ENCODE data around the gene SATB2.

Gene SATB2

DNA sequence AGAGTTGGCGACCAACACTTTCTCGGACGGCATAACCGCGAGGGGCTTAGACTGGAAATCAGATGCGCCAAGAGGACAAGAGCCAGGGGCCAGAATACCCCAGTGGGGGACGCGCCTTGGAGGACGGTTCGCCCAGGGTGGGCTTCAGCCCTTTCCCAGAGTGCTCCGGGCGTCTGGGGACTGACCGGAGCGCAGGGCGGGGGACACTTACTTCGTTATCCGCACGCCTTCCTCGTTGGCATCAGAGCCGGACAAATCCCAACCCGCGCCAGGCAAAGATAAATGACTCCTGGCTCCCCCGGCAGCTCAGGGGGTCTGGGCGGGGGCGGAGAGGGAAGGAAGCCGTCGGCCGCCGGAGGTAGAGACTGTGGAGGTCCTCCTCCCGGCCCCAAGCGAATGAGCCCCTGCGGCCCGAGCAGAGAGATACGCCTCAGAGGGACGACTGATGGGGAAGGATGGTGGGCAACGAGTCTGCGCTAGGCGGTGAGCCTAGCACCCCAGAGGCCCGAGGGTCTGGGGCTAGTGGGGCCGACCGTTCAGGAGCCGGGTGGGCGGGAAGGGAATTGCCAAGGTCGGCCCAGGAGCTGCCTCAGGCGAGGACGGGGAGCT, 4.7 kb upstream of the SATB2 start:
- POLR2A ChIA-PET = interaction anchor here (0.6 to 1.6 kb wide), 2 partner anchors 10 to 120 kb away, joined by 3 to 5 read pairs; no protein-coding TSS in a partner anchor

DNA sequence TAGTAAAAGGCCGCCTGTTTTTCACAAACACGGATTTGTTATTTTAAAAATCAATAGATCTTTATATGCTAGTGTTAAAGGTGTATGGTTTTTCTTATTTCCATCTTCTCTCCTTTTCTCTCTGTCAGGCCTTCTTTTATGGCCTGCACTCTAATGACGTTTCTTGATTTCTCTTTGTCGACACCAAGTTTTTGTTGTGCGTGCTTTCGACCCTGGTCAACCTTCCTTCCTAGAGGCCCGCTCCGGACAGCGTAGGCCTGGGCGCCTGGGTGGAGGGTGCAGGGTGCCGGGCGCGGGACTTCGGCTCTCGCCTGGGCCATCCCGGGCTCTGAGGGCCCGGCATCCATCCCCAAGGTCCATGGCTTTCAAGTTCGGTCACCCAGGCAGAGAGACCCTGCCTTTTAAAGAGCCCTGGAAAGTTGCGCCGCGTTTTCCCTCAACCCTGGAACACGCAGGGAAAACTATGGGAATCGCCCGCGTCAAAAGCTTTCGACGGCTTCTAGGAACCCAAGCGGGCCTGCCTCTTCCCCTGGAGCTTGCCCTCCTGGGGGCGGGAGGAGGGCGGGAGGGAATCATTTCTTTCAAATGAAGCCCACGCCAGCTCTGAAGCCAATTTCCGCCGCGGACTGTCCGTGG, 4.1 kb upstream of the SATB2 start:
- Histone ChIP-seq H3K9me3 (ENCODE audit: control insufficient read depth, insufficient read depth, low read depth, low read length) (no peaks in the 10 kb centered on the region), H3K4me3 (ENCODE audit: low read depth, low read length) (no peak overlapping the region), H3K27ac (ENCODE audit: extremely low read depth, low read depth, low read length) (no peak overlapping the region), H3K36me3 (ENCODE audit: control insufficient read depth in 2 of 2, insufficient read depth in 1 of 2, low read length in 2 of 2) (no peaks in the 10 kb centered on the region), H3K4me1 (ENCODE audit: control insufficient read depth, insufficient read depth, low read length) (peaks cover 4% of the 10 kb centered on the region; the same call in 1 of the 2 replicates)
- ChIA-PET CTCF (interaction anchor here (1.4 to 1.5 kb wide), 2 partner anchors 10 to 498 kb away, joined by 4 to 10 read pairs; no protein-coding TSS in a partner anchor), POLR2A (interaction anchor here (1.6 kb wide), 1 partner anchor 9 kb away, joined by 5 read pairs; no protein-coding TSS in a partner anchor)
- TF ChIP-seq ZNF560 (tag by site-specific recombination; IDR thresholded peaks at IDR 0.05; ENCODE audit: borderline replicate concordance) = no peak
- TF ChIP-seq ZNF157 (tag by site-specific recombination; IDR thresholded peaks at IDR 0.05) = no peak
- TF ChIP-seq ZEB2 (tag by site-specific recombination; IDR thresholded peaks at IDR 0.05) = no peak
- no peak for TF ChIP-seq ZNF146 (tag by site-specific recombination; IDR thresholded peaks at IDR 0.05)
- TF ChIP-seq, protein P1, sequence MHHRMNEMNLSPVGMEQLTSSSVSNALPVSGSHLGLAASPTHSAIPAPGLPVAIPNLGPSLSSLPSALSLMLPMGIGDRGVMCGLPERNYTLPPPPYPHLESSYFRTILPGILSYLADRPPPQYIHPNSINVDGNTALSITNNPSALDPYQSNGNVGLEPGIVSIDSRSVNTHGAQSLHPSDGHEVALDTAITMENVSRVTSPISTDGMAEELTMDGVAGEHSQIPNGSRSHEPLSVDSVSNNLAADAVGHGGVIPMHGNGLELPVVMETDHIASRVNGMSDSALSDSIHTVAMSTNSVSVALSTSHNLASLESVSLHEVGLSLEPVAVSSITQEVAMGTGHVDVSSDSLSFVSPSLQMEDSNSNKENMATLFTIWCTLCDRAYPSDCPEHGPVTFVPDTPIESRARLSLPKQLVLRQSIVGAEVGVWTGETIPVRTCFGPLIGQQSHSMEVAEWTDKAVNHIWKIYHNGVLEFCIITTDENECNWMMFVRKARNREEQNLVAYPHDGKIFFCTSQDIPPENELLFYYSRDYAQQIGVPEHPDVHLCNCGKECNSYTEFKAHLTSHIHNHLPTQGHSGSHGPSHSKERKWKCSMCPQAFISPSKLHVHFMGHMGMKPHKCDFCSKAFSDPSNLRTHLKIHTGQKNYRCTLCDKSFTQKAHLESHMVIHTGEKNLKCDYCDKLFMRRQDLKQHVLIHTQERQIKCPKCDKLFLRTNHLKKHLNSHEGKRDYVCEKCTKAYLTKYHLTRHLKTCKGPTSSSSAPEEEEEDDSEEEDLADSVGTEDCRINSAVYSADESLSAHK (tag by site-specific recombination; IDR thresholded peaks at IDR 0.05) = no peak
- TF ChIP-seq ZNF24 (tag by site-specific recombination; IDR thresholded peaks at IDR 0.05) = no peak
- TF ChIP-seq, protein P2, sequence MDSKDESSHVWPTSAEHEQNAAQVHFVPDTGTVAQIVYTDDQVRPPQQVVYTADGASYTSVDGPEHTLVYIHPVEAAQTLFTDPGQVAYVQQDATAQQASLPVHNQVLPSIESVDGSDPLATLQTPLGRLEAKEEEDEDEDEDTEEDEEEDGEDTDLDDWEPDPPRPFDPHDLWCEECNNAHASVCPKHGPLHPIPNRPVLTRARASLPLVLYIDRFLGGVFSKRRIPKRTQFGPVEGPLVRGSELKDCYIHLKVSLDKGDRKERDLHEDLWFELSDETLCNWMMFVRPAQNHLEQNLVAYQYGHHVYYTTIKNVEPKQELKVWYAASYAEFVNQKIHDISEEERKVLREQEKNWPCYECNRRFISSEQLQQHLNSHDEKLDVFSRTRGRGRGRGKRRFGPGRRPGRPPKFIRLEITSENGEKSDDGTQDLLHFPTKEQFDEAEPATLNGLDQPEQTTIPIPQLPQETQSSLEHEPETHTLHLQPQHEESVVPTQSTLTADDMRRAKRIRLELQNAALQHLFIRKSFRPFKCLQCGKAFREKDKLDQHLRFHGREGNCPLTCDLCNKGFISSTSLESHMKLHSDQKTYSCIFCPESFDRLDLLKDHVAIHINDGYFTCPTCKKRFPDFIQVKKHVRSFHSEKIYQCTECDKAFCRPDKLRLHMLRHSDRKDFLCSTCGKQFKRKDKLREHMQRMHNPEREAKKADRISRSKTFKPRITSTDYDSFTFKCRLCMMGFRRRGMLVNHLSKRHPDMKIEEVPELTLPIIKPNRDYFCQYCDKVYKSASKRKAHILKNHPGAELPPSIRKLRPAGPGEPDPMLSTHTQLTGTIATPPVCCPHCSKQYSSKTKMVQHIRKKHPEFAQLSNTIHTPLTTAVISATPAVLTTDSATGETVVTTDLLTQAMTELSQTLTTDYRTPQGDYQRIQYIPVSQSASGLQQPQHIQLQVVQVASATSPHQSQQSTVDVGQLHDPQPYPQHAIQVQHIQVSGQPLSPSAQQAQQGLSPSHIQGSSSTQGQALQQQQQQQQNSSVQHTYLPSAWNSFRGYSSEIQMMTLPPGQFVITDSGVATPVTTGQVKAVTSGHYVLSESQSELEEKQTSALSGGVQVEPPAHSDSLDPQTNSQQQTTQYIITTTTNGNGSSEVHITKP (tag by site-specific recombination; IDR thresholded peaks at IDR 0.05) = no peak
- no peak for TF ChIP-seq ZNF132 (tag by site-specific recombination; IDR thresholded peaks at IDR 0.05; ENCODE audit: borderline replicate concordance)
- no peak for TF ChIP-seq HOXA7 (CRISPR knock-in tag; IDR thresholded peaks at IDR 0.05; ENCODE audit: borderline replicate concordance)

More for the DNA sequence above, 4.7 kb upstream of the SATB2 start:
- no peaks in the 10 kb centered on the region for H3K36me3 ChIP-seq (ENCODE audit: control insufficient read depth in 2 of 2, insufficient read depth in 1 of 2, low read length in 2 of 2)
- H3K4me3 ChIP-seq (ENCODE audit: low read depth, low read length) = no peak overlapping the region
- H3K4me1 ChIP-seq (ENCODE audit: control insufficient read depth, insufficient read depth, low read length) = peaks cover 4% of the 10 kb centered on the region; the same call in 1 of the 2 replicates
- CTCF ChIA-PET = interaction anchor here (0.7 to 1.5 kb wide), 3 partner anchors 9 to 499 kb away, joined by 3 to 10 read pairs (median 4); no protein-coding TSS in a partner anchor
- TF ChIP-seq, protein P3, sequence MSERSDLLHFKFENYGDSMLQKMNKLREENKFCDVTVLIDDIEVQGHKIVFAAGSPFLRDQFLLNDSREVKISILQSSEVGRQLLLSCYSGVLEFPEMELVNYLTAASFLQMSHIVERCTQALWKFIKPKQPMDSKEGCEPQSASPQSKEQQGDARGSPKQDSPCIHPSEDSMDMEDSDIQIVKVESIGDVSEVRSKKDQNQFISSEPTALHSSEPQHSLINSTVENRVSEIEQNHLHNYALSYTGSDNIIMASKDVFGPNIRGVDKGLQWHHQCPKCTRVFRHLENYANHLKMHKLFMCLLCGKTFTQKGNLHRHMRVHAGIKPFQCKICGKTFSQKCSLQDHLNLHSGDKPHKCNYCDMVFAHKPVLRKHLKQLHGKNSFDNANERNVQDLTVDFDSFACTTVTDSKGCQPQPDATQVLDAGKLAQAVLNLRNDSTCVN (tag by site-specific recombination; optimal IDR thresholded peaks at IDR 0.05) = no peak
- TF ChIP-seq ZNF654 (tag by site-specific recombination; IDR thresholded peaks at IDR 0.05; ENCODE audit: low read depth) (no peak), ZNF792 (tag by site-specific recombination; IDR thresholded peaks at IDR 0.05) (no peak), ZNF776 (tag by site-specific recombination; IDR thresholded peaks at IDR 0.05; ENCODE audit: borderline replicate concordance) (no peak), ZNF561 (tag by site-specific recombination; IDR thresholded peaks at IDR 0.05; ENCODE audit: borderline replicate concordance) (no peak), ZBTB17 (tag by site-specific recombination; IDR thresholded peaks at IDR 0.05) (no peak), ZNF112 (tag by site-specific recombination; IDR thresholded peaks at IDR 0.05) (no peak), ZEB2 (tag by site-specific recombination; IDR thresholded peaks at IDR 0.05) (no peak), SETDB1 (IDR thresholded peaks at IDR 0.05; ENCODE audit: insufficient read length, low read length) (no peak), ZNF292 (tag by site-specific recombination; IDR thresholded peaks at IDR 0.05; ENCODE audit: borderline replicate concordance, low read depth) (no peak), ZNF585B (tag by site-specific recombination; IDR thresholded peaks at IDR 0.05) (no peak)
- TF ChIP-seq, protein P4, sequence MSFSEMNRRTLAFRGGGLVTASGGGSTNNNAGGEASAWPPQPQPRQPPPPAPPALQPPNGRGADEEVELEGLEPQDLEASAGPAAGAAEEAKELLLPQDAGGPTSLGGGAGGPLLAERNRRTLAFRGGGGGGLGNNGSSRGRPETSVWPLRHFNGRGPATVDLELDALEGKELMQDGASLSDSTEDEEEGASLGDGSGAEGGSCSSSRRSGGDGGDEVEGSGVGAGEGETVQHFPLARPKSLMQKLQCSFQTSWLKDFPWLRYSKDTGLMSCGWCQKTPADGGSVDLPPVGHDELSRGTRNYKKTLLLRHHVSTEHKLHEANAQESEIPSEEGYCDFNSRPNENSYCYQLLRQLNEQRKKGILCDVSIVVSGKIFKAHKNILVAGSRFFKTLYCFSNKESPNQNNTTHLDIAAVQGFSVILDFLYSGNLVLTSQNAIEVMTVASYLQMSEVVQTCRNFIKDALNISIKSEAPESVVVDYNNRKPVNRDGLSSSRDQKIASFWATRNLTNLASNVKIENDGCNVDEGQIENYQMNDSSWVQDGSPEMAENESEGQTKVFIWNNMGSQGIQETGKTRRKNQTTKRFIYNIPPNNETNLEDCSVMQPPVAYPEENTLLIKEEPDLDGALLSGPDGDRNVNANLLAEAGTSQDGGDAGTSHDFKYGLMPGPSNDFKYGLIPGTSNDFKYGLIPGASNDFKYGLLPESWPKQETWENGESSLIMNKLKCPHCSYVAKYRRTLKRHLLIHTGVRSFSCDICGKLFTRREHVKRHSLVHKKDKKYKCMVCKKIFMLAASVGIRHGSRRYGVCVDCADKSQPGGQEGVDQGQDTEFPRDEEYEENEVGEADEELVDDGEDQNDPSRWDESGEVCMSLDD (tag by site-specific recombination; IDR thresholded peaks at IDR 0.05) = no peak
- TF ChIP-seq, protein P5, sequence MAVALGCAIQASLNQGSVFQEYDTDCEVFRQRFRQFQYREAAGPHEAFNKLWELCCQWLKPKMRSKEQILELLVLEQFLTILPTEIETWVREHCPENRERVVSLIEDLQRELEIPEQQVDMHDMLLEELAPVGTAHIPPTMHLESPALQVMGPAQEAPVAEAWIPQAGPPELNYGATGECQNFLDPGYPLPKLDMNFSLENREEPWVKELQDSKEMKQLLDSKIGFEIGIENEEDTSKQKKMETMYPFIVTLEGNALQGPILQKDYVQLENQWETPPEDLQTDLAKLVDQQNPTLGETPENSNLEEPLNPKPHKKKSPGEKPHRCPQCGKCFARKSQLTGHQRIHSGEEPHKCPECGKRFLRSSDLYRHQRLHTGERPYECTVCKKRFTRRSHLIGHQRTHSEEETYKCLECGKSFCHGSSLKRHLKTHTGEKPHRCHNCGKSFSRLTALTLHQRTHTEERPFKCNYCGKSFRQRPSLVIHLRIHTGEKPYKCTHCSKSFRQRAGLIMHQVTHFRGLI (tag by site-specific recombination; IDR thresholded peaks at IDR 0.05) = no peak
- TF ChIP-seq, protein P6, sequence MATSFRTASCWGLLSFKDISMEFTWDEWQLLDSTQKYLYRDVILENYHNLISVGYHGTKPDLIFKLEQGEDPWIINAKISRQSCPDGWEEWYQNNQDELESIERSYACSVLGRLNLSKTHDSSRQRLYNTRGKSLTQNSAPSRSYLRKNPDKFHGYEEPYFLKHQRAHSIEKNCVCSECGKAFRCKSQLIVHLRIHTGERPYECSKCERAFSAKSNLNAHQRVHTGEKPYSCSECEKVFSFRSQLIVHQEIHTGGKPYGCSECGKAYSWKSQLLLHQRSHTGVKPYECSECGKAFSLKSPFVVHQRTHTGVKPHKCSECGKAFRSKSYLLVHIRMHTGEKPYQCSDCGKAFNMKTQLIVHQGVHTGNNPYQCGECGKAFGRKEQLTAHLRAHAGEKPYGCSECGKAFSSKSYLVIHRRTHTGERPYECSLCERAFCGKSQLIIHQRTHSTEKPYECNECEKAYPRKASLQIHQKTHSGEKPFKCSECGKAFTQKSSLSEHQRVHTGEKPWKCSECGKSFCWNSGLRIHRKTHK (tag by site-specific recombination; IDR thresholded peaks at IDR 0.05) = no peak
- no peaks in the 10 kb centered on the region for H3K9me3 ChIP-seq (ENCODE audit: control insufficient read depth, insufficient read depth, low read depth, low read length)
- H3K27ac ChIP-seq (ENCODE audit: extremely low read depth, low read depth, low read length) = no peak overlapping the region

All from HEK293 (cell line).